ENCODE data around the gene HNRNPA1.

GRCh38 chr12:54246011-54246641 lies 34.4 kb upstream of the HNRNPA1 start:
- no peak for TF ChIP-seq CTCF (IDR thresholded peaks at IDR 0.05; ENCODE audit: borderline replicate concordance, extremely low read depth, low read length, poor library complexity, severe bottlenecking)
- no peak for TF ChIP-seq EZH2 (IDR thresholded peaks at IDR 0.05; ENCODE audit: borderline replicate concordance, low read depth, low read length, severe bottlenecking)
